Measurements from ENCODE around the gene RGS6.

RGS6 gene

DNA sequence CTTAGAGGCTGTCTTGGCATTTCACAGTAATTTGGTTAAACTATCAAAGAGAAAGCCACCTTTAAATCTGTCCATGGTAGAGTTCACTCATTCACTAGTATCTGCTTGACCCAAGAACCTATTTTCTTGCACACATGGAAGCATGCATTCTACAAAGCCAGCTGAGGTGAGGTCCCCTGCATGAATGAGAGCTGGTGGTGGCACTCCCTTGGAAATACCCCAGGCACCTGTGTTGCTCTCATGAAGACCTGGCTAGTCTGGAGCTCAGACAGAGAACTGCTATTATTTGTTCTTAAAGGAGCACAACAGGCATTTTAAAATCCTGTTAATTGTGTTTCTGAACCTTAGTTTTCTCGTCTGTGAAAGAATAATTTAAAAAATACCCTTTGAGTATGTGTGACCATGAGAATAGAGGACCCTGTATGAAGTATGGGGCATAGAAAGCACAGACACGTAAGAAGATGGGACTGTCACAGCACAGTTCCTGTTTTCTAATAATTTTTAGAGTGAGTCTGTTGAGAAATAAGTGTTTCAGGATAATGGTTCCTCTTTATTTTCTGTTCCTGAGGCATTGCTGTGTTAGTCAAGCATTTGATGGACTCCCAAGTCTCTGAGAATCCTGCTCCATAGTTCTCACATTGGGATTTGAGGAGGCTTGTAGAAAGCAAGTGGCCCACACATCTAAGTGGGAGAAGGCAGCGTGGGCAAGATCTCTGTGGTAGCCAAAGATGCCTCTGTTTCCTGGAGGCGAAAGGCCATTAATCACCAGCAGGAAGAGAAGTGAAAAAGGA, 10.9 kb downstream of the RGS6 start:
- Histone ChIP-seq H3K27ac (no peak overlapping the region), H3K4me3 (no peak overlapping the region)

DNA sequence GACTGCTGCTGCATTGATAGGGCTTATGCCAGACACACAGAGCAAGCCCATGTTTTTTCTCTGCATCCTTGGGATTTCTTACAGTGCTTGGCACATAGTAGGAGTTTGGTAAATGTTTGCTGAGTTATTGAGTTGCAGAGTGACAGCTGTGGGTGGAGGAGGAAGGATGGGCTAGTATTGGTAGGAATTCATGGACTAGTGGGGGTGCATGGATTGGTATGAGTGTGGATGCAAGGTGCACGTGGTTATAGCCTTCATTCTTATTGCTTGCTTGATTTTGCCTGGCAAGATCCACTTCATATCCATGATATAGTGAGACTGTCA, 11.4 kb downstream of the RGS6 start:
- H3K27ac ChIP-seq, result no peak overlapping the region
- H3K4me3 ChIP-seq, result no peak overlapping the region

DNA sequence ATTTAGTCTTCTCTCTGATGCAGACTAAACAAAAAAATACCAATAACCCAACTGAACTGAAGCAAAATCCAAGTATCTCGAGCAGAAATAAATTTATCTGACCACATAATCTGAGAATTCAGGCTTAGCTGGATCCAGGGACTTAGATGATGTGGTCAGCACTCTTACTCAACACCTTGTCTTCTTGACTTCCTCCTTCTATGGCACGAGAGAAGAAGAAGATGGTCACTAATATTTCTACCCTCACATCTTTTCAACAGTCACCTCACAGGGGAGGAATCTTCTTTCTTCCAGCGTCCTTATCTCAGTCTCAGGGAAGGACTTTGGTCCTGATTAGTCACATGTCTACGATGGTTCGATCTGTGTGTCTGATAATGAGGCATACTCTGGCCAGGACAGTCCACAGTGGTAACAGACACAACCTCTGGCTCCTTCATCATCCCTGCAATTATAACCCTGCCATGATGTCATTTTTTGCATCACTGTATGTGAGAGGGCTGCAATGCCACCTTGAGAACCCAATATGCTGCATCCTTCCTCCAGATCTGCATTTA, 15.8 kb downstream of the RGS6 start:
- H3K4me3 ChIP-seq, result no peak overlapping the region
- H3K27ac ChIP-seq, result no peak overlapping the region

- H3K27ac ChIP-seq, result no peak overlapping the region
- no peak overlapping the region for H3K4me3 ChIP-seq
Observed at GRCh38 chr14:71952381-71953363, 20.4 kb downstream of the RGS6 start.

DNA sequence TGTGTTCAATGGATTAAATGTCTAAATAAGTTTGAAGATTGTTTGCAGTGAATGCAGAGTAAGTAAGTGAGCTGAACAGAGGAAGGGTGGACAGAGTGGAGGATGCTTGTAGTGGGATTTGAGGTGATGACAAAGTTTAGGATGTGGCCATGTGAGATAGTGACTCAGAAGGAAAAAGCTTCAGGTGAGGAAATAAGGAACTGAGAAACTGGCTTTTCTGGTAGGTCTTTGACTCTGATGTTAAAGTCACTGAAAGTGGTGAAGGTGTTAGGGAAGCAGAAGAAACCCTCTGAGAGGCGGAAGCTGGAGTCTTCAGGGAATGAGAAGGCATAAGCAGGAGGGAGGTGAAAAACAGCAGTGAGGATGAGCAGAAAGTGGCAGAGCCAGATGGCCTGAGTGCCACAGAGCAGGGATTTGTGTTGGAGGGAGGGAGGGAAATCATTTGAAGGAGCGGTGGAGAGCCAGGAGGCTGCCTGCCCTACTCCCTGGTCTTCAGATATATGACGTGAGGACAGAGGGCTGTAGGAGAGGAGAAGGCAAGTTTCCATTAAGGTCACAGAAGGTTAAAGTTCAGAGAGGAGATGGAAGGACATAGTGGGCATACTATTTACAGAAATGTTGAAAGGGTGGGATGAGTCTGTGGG, 24.8 kb downstream of the RGS6 start:
- H3K4me3 ChIP-seq, result no peak overlapping the region
- H3K27ac ChIP-seq, result no peak overlapping the region

GRCh38 chr14:71959055-71959454, 26.8 kb downstream of the RGS6 start:
- H3K4me3 ChIP-seq, result no peak overlapping the region
- H3K27ac ChIP-seq, result no peak overlapping the region

DNA sequence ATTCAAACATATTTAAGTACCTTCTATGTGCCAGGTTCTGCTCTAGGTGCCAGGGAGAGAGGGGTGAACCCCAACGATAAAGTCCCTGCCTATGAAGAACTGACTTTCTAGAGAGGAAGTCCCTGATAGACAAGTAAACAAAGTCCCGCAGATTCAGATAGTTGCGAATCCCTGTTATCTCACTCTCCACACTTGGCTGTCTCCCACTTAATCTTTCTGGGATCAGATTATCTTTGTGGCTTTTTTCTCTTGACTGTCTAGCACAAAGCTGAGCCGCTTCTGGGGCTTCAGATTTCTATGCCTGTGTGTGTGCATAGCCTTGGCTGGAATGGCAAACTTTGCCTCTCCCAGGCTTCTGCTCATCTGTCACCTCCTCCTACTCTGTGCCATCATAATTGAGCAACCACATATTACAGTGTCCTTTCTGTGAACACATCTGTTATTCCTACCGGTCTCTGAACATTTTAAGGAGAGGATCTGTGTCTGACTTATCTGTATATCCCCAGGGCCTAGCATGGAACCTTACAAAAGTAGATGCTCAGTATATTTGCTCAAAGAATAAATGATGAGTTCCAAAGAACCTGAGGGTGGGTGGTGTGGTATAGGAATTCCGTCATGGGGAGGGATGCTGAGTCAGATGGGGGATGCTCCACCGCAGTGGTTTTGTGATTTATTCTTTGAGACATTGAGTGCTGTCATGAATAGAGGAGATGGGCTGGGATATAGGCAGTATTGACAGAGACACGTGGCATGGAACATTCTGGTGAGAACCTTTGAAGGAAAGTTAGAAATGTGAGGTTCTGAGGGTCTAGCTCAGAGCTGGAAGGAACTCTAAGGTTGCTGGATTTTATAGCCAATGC, 28.5 kb downstream of the RGS6 start:
- H3K27ac ChIP-seq, result no peak overlapping the region

GRCh38 chr14:71961972-71962371, 29.7 kb downstream of the RGS6 start:
- Histone ChIP-seq H3K4me3 (no peak overlapping the region), H3K27ac (no peak overlapping the region)

More for the DNA sequence above, 28.5 kb downstream of the RGS6 start:
- H3K4me3 ChIP-seq, result no peak overlapping the region

DNA sequence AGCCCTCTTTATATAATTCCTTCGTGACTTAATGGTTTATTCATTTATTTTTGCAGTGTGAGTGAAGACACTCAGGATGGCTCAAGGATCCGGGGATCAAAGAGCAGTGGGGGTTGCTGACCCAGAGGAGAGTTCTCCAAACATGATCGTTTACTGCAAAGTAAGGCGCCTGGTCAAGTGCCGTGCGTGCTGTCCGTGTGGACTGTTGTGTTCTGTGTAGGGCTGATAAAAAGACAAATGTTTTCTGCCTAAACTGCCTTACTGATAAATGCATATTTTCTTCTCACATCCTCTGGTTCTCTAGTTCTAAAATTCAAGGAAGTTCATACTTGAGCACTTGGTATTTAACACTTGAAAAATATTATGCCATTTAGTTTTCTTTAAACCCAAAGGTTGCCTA, 32.5 kb downstream of the RGS6 start:
- Histone ChIP-seq H3K4me3 (no peak overlapping the region), H3K27ac (no peak overlapping the region)

GRCh38 chr14:71966528-71966927, 34.3 kb downstream of the RGS6 start:
- no peak overlapping the region for H3K4me3 ChIP-seq
- no peak overlapping the region for H3K27ac ChIP-seq

DNA sequence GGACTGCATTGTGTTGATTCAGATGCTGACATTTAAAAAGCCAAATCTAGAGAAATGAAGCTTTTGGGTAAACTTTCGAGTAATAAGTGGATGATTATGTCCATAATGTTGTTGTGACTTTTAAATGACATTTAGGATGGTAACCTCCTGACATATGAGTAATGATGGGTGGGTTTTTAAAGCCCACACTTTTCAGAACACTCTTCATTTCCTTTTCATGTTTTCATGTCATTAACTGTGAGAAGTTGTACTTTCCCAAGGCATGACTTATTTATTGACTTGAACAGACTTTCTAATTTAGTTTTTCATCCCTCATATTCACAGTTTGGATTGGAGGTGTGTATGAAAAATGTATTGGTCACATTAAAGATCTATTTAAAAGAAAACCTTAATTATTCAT, 35.5 kb downstream of the RGS6 start:
- Histone ChIP-seq H3K27ac (no peak overlapping the region), H3K4me3 (no peak overlapping the region)

DNA sequence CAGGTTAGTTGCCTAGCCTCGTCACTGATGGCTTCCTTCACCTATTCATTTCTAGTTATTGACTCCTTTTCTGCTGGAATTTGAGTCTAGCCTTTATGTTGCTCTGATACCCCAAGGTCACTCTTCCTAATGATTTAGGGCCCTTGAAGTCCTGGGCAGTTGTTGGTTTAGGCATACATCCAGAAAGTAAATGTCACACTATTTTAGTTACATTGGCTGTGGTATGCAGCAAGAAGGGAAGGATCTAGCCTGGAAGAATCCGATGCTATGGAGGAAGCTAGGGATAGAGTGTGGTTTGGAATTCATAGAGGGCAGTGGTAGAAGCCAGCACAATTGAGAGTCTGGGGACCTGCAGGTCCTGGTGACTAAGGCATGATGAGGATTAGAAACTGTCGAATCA, 38.0 kb downstream of the RGS6 start:
- no peak overlapping the region for H3K27ac ChIP-seq
- no peak overlapping the region for H3K4me3 ChIP-seq

- no peak overlapping the region for H3K4me3 ChIP-seq
- H3K27ac ChIP-seq, result no peak overlapping the region
Observed at GRCh38 chr14:71985538-71986189, 53.4 kb downstream of the RGS6 start.

- no peak overlapping the region for H3K4me3 ChIP-seq
- H3K27ac ChIP-seq, result no peak overlapping the region
Observed at GRCh38 chr14:71988476-71988875, 56.2 kb downstream of the RGS6 start.

- no peak overlapping the region for H3K4me3 ChIP-seq
- H3K27ac ChIP-seq, result no peak overlapping the region
Observed at GRCh38 chr14:71988939-71989338, 56.7 kb downstream of the RGS6 start.

DNA sequence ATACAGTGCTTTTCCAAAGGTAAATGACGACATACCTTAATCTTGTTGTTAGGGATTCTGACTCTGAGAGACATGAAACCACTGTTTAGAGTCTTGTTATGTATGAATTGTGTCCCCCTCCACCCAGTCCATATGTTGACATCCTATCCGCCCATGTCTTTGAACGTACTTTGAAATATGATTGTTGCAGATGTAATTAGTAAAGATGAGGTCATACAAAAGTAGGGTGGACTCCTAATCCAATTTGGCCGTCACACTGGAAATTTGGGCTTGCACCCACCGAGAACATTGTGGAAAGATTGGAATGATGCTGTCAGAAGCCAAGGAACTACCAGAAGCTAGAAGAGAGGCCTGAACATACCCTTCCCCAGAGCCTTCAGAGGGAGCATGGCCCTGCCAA, 62.2 kb downstream of the RGS6 start:
- Histone ChIP-seq H3K27ac (no peak overlapping the region), H3K4me3 (no peak overlapping the region)

- Histone ChIP-seq H3K4me3 (no peak overlapping the region), H3K27ac (no peak overlapping the region)
Observed at GRCh38 chr14:71995741-71996140, 63.5 kb downstream of the RGS6 start.

- H3K27ac ChIP-seq, result no peak overlapping the region
- H3K4me3 ChIP-seq, result no peak overlapping the region
Observed at GRCh38 chr14:71996610-71997009, 64.4 kb downstream of the RGS6 start.

- Histone ChIP-seq H3K27ac (peak overlapping the region in 4 of 21 experiments; percentile 16 to 50 (median 43)), H3K4me3 (no peak overlapping the region)
Observed at GRCh38 chr14:72000907-72001306, 68.7 kb downstream of the RGS6 start.
